GM19372 (cell line): ENCODE results near the gene BCAR3.
"Not testable (repeated sequence)": the region's sequence is repeated elsewhere in the genome, so short reads cannot be mapped to it uniquely, and the experiment has no call there.

ENCODE experiments used
- ATAC-seq: cut with Tn5 transposase; IDR thresholded peaks from one replicate; pipeline ENCODE4 v1.9.1; 2021; ENCODE audit warnings: mild to moderate bottlenecking, low read depth, moderate library complexity; ENCODE audit not compliant: unreplicated experiment

BCAR3 gene

DNA sequence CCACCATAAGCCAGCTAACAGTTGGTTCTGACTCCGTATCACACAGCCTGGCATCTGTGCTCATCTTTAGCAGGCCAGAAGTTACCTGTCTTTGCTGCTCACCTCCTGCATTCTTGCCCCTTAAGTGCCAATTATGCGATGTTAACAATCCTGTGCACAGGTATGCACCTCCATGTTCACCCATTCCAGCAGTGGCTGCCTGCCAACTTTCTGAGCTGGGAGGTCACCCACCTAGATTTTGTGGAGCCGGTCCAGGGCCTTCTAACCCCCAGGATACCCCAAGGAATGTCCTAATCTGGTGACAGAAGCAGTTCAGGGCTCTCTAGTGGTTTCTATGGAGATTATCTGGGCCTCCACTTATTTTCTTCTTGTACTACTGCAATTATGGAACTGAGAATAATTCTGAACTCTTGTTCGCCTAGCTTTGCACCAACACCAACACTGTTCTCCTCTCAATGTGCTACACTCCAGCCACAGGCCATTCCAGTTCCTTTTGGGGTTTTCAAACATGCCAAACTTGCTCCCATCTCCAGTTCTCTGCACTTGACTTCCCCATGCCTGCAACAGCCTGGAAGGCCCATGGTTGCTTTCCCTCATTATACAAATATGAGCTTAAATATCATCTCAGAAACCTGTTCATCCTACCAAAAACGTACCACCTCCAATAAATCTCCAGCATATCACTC lies 9.0 kb downstream of the BCAR3 start:
- ATAC-seq, result no peak

DNA sequence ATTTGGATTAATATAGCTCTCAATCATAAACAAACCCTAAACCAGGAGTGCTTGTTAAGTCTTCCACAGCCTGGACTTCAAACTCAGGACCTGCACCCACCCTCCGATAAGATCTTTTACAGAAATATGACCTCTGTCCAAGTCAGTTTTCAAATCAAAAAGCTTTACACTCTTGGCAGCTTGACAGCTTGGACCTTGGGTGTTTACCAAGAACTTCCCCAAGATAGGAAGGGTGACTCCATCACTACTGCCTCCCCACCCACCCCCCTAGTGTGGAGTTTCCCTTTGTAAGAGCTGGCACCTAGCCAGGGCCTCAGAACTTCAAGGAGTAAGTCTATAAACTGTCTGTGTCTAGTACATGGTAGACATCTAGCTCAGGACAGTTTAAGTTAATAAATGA lies 9.6 kb downstream of the BCAR3 start:
- no peak for ATAC-seq

DNA sequence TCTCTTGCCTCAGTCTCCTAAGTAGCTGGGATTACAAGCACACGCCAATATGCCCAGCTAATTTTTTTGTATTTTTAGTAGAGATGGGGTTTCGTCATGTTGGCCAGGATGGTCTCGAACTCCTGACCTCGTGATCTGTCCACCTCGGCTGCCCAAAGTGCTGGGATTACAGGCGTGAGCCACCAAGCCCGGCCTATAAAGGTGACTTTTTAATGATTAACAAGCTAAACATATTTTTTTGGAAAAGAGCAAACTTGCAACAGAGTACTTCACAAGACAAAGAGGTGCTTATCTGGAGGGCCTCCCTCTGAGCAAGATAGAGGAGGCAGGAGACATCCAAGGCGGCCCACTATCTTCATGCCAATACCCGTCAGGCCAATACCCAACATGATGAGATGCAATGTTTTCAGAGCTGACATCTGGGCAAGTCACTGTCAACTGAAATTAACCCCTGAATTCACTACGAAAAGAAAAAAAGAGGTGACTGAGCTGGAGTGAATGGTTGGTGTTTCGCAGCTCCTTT lies 10.5 kb downstream of the BCAR3 start:
- ATAC-seq, result no peak

DNA sequence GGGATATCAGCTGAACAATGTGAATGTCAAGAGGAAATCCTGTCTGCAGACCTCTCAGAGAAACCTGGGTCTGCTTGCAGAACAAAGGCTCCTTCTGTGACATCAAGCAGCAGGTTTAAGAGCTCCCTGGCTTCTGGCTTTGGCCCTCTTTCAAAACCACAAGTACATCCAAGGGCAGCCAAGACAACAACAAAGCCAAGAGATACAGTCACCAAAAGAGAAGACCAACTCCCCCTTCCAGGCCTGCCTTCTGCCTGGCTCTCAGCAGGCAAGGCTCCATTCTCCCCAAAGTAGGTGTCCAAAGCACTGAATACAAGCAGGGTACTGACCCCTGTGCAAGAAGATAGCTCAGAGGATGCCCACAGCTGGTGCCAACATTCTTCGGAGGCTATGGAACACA lies 11.5 kb downstream of the BCAR3 start:
- no peak for ATAC-seq

DNA sequence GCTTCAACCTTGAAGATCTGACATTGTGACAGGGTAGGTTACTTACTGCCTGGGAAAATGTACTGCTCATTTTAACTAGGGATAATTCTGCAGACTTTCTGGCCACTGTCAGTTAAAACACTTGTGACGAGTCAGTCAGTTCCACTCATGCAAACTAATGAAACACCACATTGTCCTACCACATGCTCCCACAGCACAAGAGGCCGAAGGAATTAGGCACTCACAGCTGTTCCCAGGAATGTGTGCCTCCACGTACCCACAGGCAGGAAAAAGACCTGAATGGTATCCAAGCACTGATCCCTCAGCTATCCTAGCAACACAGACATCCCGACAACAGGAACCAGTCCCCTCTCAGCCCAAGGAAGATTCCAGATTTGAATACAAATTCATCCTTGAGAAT lies 12.3 kb downstream of the BCAR3 start:
- no peak for ATAC-seq

DNA sequence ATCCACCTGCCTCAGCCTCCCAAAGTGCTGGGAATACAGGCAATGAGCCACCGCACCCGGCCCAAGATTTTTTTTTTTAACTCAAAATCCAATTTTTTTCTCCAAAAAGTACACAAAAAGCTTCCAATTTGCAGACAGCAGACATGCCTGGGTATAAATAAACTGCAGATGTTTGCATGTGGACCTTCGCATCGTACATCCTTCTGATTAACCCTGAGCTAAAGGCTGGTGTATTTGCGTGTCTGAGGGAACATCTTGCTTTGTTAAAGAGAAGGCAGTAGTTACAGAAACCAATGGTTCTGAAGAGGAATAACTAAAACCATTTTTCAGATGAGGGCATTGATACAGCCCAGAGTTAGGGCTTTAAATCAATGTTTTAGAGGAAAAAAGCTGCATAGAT lies 12.7 kb downstream of the BCAR3 start:
- no peak for ATAC-seq

DNA sequence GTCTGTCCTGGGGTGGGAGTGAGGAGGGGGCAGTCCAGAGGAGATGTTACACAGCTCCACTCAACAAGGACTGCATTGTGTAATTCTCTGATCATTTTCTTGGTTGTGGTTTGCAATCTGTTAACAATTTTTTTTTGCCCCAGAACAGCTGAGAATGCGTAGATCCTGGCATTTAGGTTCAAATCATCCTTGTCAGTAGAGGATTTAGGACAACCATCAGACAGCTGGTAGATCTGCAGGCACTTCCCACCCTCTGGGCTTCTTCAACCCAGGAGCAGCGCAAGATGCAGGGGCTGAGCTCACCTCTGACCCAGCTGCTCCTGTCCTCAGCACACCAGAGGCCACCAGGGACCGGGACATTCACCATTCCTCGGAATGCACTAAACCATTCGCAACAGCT lies 13.5 kb downstream of the BCAR3 start:
- no peak for ATAC-seq

DNA sequence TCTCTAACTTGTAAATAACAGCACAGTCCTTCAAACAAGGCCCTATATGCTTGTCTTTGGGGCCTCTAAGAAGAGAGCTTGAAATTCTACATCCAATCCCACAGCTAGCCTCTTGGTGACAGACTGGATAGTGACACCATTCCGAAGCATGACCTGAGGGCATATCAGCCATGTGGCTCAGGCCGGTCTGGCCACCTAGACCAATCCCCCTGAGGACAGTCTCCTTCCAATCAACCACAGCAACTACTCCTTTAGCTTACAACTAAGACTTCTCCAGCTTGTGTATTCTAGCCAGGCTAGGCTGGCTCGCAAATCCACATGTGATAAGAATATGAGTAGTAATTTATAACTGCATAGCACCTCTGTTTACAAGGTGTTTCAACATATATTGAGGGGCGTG lies 14.0 kb downstream of the BCAR3 start:
- ATAC-seq, result no peak

DNA sequence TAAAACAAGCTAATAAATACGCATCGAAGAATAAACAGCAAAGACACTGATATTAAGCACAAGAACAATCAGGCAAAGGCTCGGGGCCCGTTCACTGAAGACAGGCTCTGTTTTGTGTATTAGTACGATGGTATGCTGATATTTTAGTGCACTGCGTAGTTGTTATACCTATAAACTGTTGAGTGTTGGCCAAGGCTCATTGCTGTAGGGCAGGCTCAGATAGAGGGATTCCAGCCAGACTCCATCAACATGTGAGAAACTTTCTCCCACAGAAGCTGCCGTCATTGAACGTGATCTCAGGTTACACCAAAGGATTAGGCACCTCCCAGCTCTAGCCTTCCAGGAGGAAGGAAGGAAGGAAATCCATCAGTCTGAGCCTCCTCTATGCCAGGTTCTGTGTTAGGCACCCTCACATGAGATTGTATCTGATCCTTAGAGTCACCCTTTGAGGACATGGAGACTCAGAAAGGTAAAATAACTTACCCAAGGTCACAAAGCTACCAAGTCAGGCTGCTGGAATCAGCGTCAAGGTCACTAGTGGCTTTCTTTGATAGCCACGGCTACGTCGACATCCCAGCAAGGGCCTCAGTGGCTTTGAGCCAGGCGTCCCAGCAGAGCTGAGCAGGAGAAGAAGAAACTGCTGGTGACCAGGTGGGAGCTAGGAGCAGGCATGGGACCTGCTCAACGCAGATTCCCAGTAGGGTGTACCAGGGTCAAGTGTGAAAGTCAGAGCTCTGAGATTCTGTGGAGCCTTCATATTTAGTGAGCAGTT lies 14.8 kb downstream of the BCAR3 start:
- no peak for ATAC-seq

DNA sequence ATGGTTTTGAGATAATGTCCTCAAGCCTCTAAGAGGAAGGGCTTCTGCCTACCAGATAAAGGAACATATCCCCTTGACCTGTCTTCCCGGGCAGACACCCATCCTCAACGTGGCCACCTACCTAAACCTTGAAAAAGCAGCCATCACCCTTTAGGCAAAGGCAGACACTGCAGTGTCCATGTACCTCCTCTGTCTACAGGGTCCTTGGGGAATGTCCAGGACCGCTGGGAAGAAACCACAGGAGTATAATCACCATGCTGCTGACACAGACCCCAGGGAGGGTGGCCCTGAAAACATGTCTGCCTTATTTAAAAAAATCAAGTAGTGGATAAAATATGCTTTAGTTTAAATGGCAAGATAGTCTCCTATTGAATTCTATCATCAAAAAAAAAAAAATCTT lies 16.6 kb downstream of the BCAR3 start:
- ATAC-seq, result no peak

DNA sequence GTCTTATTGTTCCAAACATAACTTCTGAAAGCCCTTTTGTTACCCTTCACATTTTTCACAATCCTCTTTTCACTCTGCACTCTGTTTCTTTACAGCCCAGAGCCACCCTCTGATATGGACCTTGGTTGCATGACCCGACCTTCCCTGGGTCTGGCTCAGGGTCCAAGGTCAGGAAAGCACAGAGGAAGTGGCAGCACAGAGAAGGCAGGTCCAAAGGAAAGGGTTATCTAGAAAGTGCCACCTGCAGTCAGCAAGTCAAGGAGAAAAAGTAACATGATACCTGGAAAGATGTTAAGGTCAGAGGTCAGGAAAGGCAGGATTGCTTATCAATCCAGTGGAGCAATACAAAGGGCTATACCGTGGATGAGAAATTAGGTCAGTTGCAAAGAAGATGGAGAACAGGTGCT lies 18.4 kb downstream of the BCAR3 start:
- no peak for ATAC-seq

DNA sequence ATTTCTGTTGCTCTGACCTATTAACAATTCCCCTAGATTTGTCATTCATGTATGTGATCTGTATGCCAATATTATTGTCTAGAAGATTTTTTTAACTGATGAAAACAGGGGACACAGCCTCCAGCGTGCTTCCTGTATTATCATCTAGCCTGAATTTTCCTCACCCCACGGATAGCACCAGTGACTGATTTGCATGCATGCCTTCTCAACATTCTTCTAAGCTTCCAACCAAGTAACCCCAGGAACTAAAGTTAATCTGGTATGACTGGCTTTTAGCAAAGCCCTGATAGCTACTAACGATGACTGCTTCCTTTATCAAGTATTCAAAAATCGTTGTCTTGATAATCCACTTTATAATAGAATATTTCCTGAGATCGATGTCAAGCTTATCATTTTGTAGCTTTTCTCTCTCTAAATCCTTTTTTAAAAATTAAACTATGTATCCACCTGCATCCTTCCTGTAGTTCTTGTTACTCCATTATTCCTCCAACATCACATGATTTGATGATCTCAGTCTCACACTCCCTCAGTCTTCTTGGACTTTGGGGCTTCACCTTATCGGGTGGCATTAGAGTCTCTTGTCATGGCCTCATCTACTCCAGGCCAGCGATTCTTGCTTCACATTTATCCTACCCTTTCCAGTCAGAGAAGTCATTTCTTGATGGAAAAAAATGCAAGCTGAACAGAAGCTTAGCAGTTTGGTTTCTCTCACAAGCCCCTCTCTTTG lies 19.0 kb downstream of the BCAR3 start:
- ATAC-seq, result no peak

DNA sequence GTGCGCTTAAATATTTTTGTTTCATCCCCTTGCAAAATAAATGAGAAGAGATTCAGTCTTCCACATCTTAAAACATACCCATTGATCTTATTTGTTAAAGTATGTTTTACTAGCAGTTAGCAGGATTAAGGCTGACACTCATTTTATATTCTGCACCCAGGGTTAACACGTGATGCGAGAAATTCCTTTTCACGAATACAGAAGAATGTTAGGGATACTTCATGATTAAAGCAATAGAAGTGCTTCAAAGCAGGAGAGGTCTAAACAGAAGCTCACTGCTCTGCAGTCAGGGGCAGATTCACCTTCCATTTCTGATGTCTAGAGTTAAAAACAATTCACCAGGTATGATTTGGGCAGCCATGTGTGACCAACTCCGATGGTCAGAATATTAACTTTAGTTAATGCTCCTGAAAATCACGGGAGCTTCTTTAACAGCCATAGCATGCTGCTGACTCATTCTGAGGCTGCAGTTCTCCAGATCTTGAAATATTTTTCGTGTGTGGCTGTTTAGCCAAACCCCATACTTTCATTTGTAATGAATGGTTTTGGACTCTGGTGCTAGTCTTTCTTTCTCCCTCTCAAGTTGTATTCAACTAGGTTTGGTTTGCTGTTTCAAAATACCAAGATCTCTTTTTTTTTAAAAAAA lies 19.7 kb downstream of the BCAR3 start:
- ATAC-seq, result no peak

DNA sequence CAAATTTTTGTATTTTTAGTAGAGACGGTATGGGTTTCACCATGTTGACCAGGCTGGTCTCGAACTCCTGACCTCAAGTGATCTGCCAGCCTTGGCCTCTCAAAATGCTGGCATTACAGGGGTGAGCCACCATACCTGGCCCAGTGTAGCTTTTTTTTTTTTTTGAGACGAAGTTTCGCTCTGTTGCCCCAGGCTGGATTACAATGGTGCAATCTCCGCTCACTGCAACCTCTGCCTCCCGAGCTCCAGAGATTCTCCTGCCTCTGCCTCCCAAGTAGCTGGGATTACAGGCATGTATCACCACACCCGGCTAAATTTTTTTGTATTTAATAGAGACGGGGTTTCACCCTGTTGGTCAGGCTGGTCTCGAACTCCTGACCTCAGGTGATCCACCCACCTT lies 20.3 kb downstream of the BCAR3 start:
- ATAC-seq, result not testable (repeated sequence)

DNA sequence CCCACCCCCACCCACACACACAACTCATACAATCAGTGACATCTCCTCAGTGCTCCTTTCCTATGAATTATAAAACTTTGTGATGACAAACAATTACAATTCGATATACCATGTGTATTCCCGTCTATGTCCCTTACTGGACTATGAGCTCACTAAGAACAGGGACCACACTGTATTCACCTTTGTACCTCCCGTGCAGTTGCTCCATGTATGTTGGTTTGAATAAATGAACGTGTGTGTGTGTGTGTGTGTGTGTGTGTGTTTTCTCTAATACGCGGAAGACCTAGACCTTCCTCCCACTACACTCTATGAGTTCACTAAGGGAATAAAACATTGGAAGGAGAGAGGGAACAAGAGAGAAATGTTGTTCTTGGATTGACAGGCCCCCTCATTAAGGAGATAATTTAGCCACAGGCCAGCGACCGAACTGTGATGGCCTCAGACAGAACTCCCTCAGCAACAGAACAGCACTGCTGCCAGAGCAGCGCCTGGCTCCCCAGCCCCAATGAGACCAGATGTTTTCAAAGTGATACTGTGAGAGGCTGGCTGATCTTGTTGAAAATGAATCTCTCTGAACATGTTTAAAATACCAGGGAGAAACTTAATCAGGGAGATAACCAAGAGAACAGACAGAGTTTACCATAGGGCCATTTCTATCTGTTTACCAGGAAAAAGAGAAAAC lies 21.7 kb downstream of the BCAR3 start:
- ATAC-seq, result no peak

DNA sequence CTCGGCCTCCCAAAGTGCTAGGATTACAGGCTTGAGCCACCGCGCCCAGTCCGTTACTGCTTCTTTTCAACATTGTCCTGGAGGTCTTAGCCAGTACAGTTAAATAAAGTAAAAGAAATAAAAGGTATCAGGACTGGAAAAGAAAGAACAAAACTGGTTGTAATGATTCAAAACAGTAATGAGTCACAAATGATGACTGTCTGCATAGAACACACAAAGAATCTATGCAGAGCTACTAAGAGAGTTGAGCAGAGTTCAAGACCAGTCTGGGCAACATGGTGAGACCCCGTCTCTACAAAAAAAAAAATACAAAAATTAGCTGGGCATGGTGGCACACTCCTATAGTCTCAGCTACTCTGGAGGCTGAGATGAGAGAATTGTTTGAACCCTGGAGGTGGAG lies 23.4 kb downstream of the BCAR3 start:
- no peak for ATAC-seq

DNA sequence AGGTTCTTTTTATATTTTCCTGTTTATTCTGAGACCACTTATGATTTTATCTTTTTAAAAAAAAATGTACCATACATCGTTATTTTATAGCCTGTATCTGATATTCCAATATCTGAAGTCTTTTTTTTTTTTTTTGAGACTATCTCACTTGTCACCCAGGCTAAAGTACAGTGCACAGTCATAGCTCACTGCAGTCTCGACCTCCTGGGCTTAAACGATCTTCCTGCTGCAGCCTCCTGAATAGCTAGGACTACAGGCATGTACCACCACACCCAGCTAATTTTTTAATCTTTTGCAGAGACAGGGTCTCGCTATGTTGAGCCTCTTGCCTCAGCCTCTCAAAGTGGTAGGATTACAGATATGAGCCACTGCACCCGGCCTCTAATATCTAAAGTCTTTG lies 25.1 kb downstream of the BCAR3 start:
- ATAC-seq, result no peak

DNA sequence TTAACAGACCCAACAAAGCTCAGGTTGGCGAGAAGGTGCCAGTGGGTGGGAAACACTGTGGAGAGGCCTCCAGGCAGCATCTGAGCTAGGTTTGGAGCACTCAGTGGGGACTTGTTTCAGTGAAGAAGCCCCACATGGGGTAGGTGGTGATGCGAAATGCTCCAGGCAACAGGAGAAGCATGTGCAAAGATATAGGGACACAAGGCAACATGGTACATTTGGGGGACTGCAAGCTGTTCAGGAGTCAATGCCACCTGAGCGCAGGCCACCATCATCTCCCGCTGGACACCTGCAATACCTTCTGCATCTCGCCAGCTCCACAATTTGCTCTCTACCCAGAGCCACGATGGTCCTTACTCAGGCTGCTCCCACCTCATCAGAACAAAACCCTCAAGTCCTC lies 28.0 kb downstream of the BCAR3 start:
- ATAC-seq, result no peak

DNA sequence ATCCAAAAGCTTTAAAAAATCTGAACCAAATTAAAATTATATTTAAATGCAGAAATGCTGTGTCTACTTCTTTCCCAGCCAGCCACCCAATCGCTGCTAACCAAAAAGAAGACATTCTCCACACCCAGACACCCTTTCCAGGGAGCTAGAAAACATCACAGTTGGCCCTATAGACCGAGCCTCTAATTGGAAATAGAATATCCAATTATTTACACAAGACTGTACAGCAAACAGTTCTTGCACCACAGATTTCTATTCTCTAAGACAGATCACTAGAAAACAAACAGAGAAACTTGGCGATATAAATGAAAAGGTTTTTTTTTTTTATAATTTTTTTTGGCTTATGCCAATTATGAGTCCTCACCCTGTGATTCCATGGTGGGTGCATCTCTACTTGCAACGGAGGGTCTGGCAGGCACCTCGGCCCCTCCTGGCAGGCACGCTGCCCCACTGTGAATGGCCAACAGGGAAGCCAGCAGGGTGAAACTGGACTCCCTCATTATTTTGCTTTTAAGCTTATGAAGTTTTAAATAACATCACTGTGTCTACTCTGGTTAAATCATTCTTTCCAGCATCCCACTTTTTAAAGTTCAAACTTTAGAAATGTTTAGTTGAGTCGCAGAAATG lies 29.2 kb downstream of the BCAR3 start:
- no peak for ATAC-seq

DNA sequence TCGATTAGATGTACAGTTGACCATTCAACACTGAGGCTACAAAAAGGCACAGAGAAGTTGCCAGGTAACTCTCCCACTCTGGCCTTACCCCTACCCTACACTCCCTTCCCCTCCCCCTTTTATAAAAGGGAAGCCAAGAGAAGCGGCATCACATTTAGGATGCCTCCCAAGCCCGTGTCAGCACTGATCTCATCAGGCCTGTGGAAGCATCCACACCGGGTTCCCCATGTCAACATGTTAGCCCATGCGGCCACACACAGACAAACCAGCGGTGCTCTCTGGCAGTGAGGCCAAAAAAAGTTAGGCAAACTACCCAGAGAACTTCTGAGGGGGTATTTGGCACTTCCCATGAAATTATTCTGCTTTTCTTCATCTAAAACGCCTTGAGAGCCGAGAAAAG lies 29.9 kb downstream of the BCAR3 start:
- no peak for ATAC-seq
